Left kidney (tissue), 2 donors: ENCODE measurements around the gene TMEM135. TPM values are rescaled to one million over a fixed set of nuclear protein-coding genes. Genes with fewer than 3 reads are reported as not detected.
A peak's percentile ranks its signal among the peaks of the same experiment; 100 is the strongest.

Experiments
- DNase-seq: peaks from one replicate; pipeline ENCODE4 v3.0.0-alpha.2; 2013
- polyA plus RNA-seq: library from polyadenylated mRNA; unstranded; fragments of 120-200 nt; gene quantifications from one replicate; pipeline ENCODE4 v1.2.1, GENCODE V29; 2013; ENCODE audit not compliant: insufficient read length

TMEM135 gene
- polyA plus RNA-seq, 1 donor, result 42.2 TPM

GRCh38 chr11:87300640-87301380 is 263.1 kb downstream of the TMEM135 start:
- DNase-seq, result no peak

GRCh38 chr11:87301785-87302540 is 264.2 kb downstream of the TMEM135 start:
- no peak for DNase-seq

- peak; percentile 66 for DNase-seq
Measured at GRCh38 chr11:87304412-87304811, 266.7 kb downstream of the TMEM135 start.

GRCh38 chr11:87306262-87306851 is 268.6 kb downstream of the TMEM135 start:
- DNase-seq, result no peak

- DNase-seq, result no peak
Measured at GRCh38 chr11:87307101-87307500, 269.4 kb downstream of the TMEM135 start.

GRCh38 chr11:87315229-87315628 is 277.5 kb downstream of the TMEM135 start:
- DNase-seq, result no peak

GRCh38 chr11:87316491-87316890 is 278.8 kb downstream of the TMEM135 start:
- DNase-seq, result no peak

GRCh38 chr11:87317441-87317840 is 279.7 kb downstream of the TMEM135 start:
- DNase-seq, result no peak

GRCh38 chr11:87320123-87320522 is 282.4 kb downstream of the TMEM135 start:
- no peak for DNase-seq

GRCh38 chr11:87322568-87322967 is 284.8 kb downstream of the TMEM135 start:
- DNase-seq, result no peak

GRCh38 chr11:87323899-87324298 is 286.2 kb downstream of the TMEM135 start:
- DNase-seq, result no peak

GRCh38 chr11:87324817-87325489 is 287.2 kb downstream of the TMEM135 start:
- DNase-seq, result no peak

GRCh38 chr11:87325490-87325872 is 287.7 kb downstream of the TMEM135 start:
- no peak for DNase-seq

- no peak for DNase-seq
Measured at GRCh38 chr11:87326594-87326993, 288.9 kb downstream of the TMEM135 start.

- no peak for DNase-seq
Measured at GRCh38 chr11:87329172-87329571, 291.4 kb downstream of the TMEM135 start.

GRCh38 chr11:87330187-87330601 is 292.5 kb downstream of the TMEM135 start:
- no peak for DNase-seq

GRCh38 chr11:87331273-87331672 is 293.5 kb downstream of the TMEM135 start:
- no peak for DNase-seq

GRCh38 chr11:87338046-87338639 is 300.4 kb downstream of the TMEM135 start:
- no peak for DNase-seq

GRCh38 chr11:87339416-87339815 is 301.7 kb downstream of the TMEM135 start:
- DNase-seq, result no peak

GRCh38 chr11:87347441-87347840 is 309.7 kb downstream of the TMEM135 start:
- DNase-seq, result no peak

GRCh38 chr11:87347854-87348253 is 310.1 kb downstream of the TMEM135 start:
- DNase-seq, result no peak

GRCh38 chr11:87351676-87352075 is 313.9 kb downstream of the TMEM135 start:
- DNase-seq, result no peak
